ENCODE data around the gene PLPPR3. TPM values are rescaled to one million over a fixed set of nuclear protein-coding genes. Genes with fewer than 3 reads are reported as not detected.

PLPPR3 gene
- total and polyA plus RNA-seq, 2 donors from 2014 or later, result not detected

GRCh38 chr19:778910-779653, 42.7 kb downstream of the PLPPR3 start:
- FAIRE-seq (no peak), DNase-seq (peak in 4 of 5 donors; percentile 50 to 82 (median 63))
- no peaks in the 10 kb centered on the region for H3K27me3 ChIP-seq (ENCODE audit: control insufficient read depth, insufficient read depth, low read length)
- H3K36me3 ChIP-seq (ENCODE audit: control insufficient read depth in 2 of 3, insufficient read depth in 3 of 3, low read length in 3 of 3), result no peaks in the 10 kb centered on the region
- peaks cover 0 to 12% (median 0%) of the 10 kb centered on the region in 3 donors for H3K4me1 ChIP-seq (ENCODE audit: control insufficient read depth in 2 of 3, insufficient read depth in 2 of 3, low read depth in 1 of 3, low read length in 3 of 3)
- H3K9me3 ChIP-seq (ENCODE audit: control insufficient read depth in 2 of 3, insufficient read depth in 1 of 3, low read length in 3 of 3), result no peaks in the 10 kb centered on the region
- peak overlapping the region; percentile 43 to 69 for H3K27ac ChIP-seq (ENCODE audit: low read depth in 2 of 2, low read length in 2 of 2)
- no peak overlapping the region for H3K4me3 ChIP-seq (ENCODE audit: low read length in 3 of 3)
- intact Hi-C loops (cut with DNase I), result no loop called here
- no peak for TF ChIP-seq CTCF (IDR thresholded peaks at IDR 0.05; ENCODE audit: borderline replicate concordance, extremely low read depth, insufficient read depth)
- peak overlapping the region in 1 of 3 donors; percentile 48 for H3K9ac ChIP-seq (ENCODE audit: low read length in 3 of 3)

GRCh38 chr19:776549-776948, 45.2 kb downstream of the PLPPR3 start:
- no peak for FAIRE-seq
- DNase-seq, result peak in 1 of 5 donors; percentile 38
- Histone ChIP-seq H3K4me1 (ENCODE audit: control insufficient read depth in 2 of 3, insufficient read depth in 2 of 3, low read depth in 1 of 3, low read length in 3 of 3) (peaks cover 0 to 5% (median 0%) of the 10 kb centered on the region in 3 donors), H3K36me3 (ENCODE audit: control insufficient read depth in 2 of 3, insufficient read depth in 3 of 3, low read length in 3 of 3) (no peaks in the 10 kb centered on the region), H3K9me3 (ENCODE audit: control insufficient read depth in 2 of 3, insufficient read depth in 1 of 3, low read length in 3 of 3) (no peaks in the 10 kb centered on the region), H3K4me3 (ENCODE audit: low read length in 3 of 3) (no peak overlapping the region), H3K9ac (ENCODE audit: low read length in 3 of 3) (no peak overlapping the region), H3K27ac (ENCODE audit: low read depth in 2 of 2, low read length in 2 of 2) (no peak overlapping the region), H3K27me3 (ENCODE audit: control insufficient read depth, insufficient read depth, low read length) (no peaks in the 10 kb centered on the region)
- intact Hi-C loops (cut with DNase I), result no loop called here
- no peak for TF ChIP-seq CTCF (IDR thresholded peaks at IDR 0.05; ENCODE audit: borderline replicate concordance, extremely low read depth, insufficient read depth)

GRCh38 chr19:772730-773436, 48.9 kb downstream of the PLPPR3 start:
- no peak overlapping the region for H3K27ac ChIP-seq (ENCODE audit: low read depth in 2 of 2, low read length in 2 of 2)
- intact Hi-C loops (cut with DNase I), result no loop called here
- TF ChIP-seq CTCF (IDR thresholded peaks at IDR 0.05; ENCODE audit: borderline replicate concordance, extremely low read depth, insufficient read depth), result no peak
- no peaks in the 10 kb centered on the region for H3K27me3 ChIP-seq (ENCODE audit: control insufficient read depth, insufficient read depth, low read length)
- H3K36me3 ChIP-seq (ENCODE audit: control insufficient read depth in 2 of 3, insufficient read depth in 3 of 3, low read length in 3 of 3), result no peaks in the 10 kb centered on the region
- DNase-seq (peak; percentile 79 to 92 (median 88)), FAIRE-seq (no peak)
- H3K9ac ChIP-seq (ENCODE audit: low read length in 3 of 3), result no peak overlapping the region
- H3K4me1 ChIP-seq (ENCODE audit: control insufficient read depth in 2 of 3, insufficient read depth in 2 of 3, low read depth in 1 of 3, low read length in 3 of 3), result no peaks in the 10 kb centered on the region
- no peaks in the 10 kb centered on the region for H3K9me3 ChIP-seq (ENCODE audit: control insufficient read depth in 2 of 3, insufficient read depth in 1 of 3, low read length in 3 of 3)
- no peak overlapping the region for H3K4me3 ChIP-seq (ENCODE audit: low read length in 3 of 3)

Data from kidney (tissue), 14 donors.